Trophoblast cell (in vitro differentiated cells and primary cell): ENCODE measurements around the gene PPIE.
"Not testable (repeated sequence)": the region's sequence is repeated elsewhere in the genome, so short reads cannot be mapped to it uniquely, and the experiment has no call there.

ENCODE experiments used
- DNase-seq, 2 donors: peaks; one replicate each; pipeline ENCODE4 v3.0.0-alpha.2; 2016
- H2AFZ ChIP-seq: 2 replicates; pipeline ENCODE4 v1.6.1; 2013; ENCODE audit warnings: low read length, moderate library complexity, mild to moderate bottlenecking; ENCODE audit not compliant: insufficient read depth, poor library complexity
- H2AK5ac ChIP-seq: 2 replicates; pipeline ENCODE4 v1.6.1; 2013; ENCODE audit warnings: mild to moderate bottlenecking, low read length
- H2BK120ac ChIP-seq: 2 replicates; pipeline ENCODE4 v1.6.1; 2013; ENCODE audit warnings: low read length, mild to moderate bottlenecking, moderate library complexity; ENCODE audit not compliant: insufficient read depth, poor library complexity
- H2BK12ac ChIP-seq: 2 replicates; pipeline ENCODE4 v1.6.1; 2013; ENCODE audit warnings: mild to moderate bottlenecking, low read length, moderate library complexity
- H2BK5ac ChIP-seq: 2 replicates; pipeline ENCODE4 v1.6.1; 2013; ENCODE audit warnings: low read length, low read depth, moderate library complexity, mild to moderate bottlenecking; ENCODE audit not compliant: poor library complexity
- H3K14ac ChIP-seq: 2 replicates; pipeline ENCODE4 v1.6.1; 2013; ENCODE audit warnings: mild to moderate bottlenecking, low read length
- H3K18ac ChIP-seq: 2 replicates; pipeline ENCODE4 v1.6.1; 2013; ENCODE audit warnings: mild to moderate bottlenecking, low read length
- H3K23ac ChIP-seq: 2 replicates; pipeline ENCODE4 v1.6.1; 2013; ENCODE audit warnings: low read length
- H3K27ac ChIP-seq: 2 replicates; pipeline ENCODE4 v1.5.1; 2013; ENCODE audit warnings: low read depth, mild to moderate bottlenecking, inconsistent platforms, low read length, moderate library complexity
- H3K27me3 ChIP-seq: 2 replicates; pipeline ENCODE4 v1.6.1; 2013; ENCODE audit warnings: inconsistent platforms, mild to moderate bottlenecking, low read length, moderate library complexity; ENCODE audit not compliant: insufficient read depth
- H3K36me3 ChIP-seq, 2 experiments: 1 replicate in 1 of 2; 2 replicates in 1 of 2; pipeline ENCODE4 v1.6.1; 2013; ENCODE audit warnings: low read length in 2 of 2, mild to moderate bottlenecking in 2 of 2, moderate library complexity in 1 of 2; ENCODE audit not compliant: insufficient read depth in 2 of 2, control insufficient read depth in 1 of 2
- H3K4ac ChIP-seq: 2 replicates; pipeline ENCODE4 v1.6.1; 2013; ENCODE audit warnings: low read depth, mild to moderate bottlenecking, low read length, moderate library complexity
- H3K4me1 ChIP-seq, 2 experiments: 1 replicate in 1 of 2; 2 replicates in 1 of 2; pipeline ENCODE4 v1.6.1; 2013; ENCODE audit warnings: low read length in 2 of 2, mild to moderate bottlenecking in 2 of 2, moderate library complexity in 1 of 2; ENCODE audit not compliant: insufficient read depth in 2 of 2, control insufficient read depth in 1 of 2
- H3K4me2 ChIP-seq: 2 replicates; pipeline ENCODE4 v1.6.1; 2013; ENCODE audit warnings: inconsistent platforms, mild to moderate bottlenecking, low read length, moderate library complexity
- H3K4me3 ChIP-seq: 2 replicates; pipeline ENCODE4 v1.5.1; 2013; ENCODE audit warnings: mild to moderate bottlenecking, low read depth, low read length, inconsistent platforms
- H3K79me1 ChIP-seq: one replicate; pipeline ENCODE4 v1.6.1; 2013; ENCODE audit warnings: low read length
- H3K79me2 ChIP-seq: 2 replicates; pipeline ENCODE4 v1.6.1; 2013; ENCODE audit warnings: low read length, mild to moderate bottlenecking; ENCODE audit not compliant: control insufficient read depth, insufficient read depth, poor library complexity
- H3K9ac ChIP-seq: 2 replicates; pipeline ENCODE4 v1.6.1; 2013; ENCODE audit warnings: mild to moderate bottlenecking, low read length
- H3K9me3 ChIP-seq: 2 replicates; pipeline ENCODE4 v1.6.1; 2013; ENCODE audit warnings: low read depth, mild to moderate bottlenecking, control low read depth, inconsistent platforms, low read length; ENCODE audit not compliant: insufficient read depth
- H4K12ac ChIP-seq: 2 replicates; pipeline ENCODE4 v1.6.1; 2013; ENCODE audit warnings: low read depth, mild to moderate bottlenecking, low read length, moderate library complexity
- H4K8ac ChIP-seq: 2 replicates; pipeline ENCODE4 v1.6.1; 2013; ENCODE audit warnings: low read depth, mild to moderate bottlenecking, low read length, moderate library complexity
- H4K91ac ChIP-seq: one replicate; pipeline ENCODE4 v1.6.1; 2013; ENCODE audit warnings: low read depth, mild to moderate bottlenecking, low read length, moderate library complexity
- WGBS: extraction: QIAGEN DNeasy Blood & Tissue Kit; methylation state at CpG from one replicate; pipeline ENCODE4 v1.1.7; 2013; ENCODE audit warnings: missing lambda C conversion rate; ENCODE audit not compliant: insufficient read length, insufficient coverage; ENCODE audit errors: extremely low coverage; 5-methylcytosine and 5-hydroxymethylcytosine counted together

The PPIE gene

GRCh38 chr1:39782685-39783084, 44.0 kb downstream of the PPIE start:
- H4K12ac ChIP-seq, H4K8ac ChIP-seq, H3K79me2 ChIP-seq, H2BK5ac ChIP-seq, H2BK12ac ChIP-seq, H3K4ac ChIP-seq, H3K4me2 ChIP-seq, DNase-seq, H3K4me3 ChIP-seq, H3K27ac ChIP-seq, H3K18ac ChIP-seq, H3K9me3 ChIP-seq, H3K4me1 ChIP-seq, H3K14ac ChIP-seq, H3K36me3 ChIP-seq, H2AK5ac ChIP-seq, H2BK120ac ChIP-seq, H2AFZ ChIP-seq, H4K91ac ChIP-seq, H3K23ac ChIP-seq, H3K9ac ChIP-seq, H3K79me1 ChIP-seq: not testable (repeated sequence)
- no CpG with 5 or more reads among the region's 10 CpGs for WGBS
- H3K27me3 ChIP-seq: peaks cover 17% of the 10 kb centered on the region

GRCh38 chr1:39786303-39787107, 47.8 kb downstream of the PPIE start:
- not testable (repeated sequence) for H4K8ac ChIP-seq, H3K4me2 ChIP-seq, H4K91ac ChIP-seq, H3K9ac ChIP-seq, DNase-seq, H2AK5ac ChIP-seq, H4K12ac ChIP-seq, H3K14ac ChIP-seq, H3K23ac ChIP-seq, H2BK12ac ChIP-seq, H3K18ac ChIP-seq, H2AFZ ChIP-seq, H3K4me3 ChIP-seq, H3K9me3 ChIP-seq, H3K36me3 ChIP-seq, H3K79me2 ChIP-seq, H2BK120ac ChIP-seq, H3K27ac ChIP-seq, H2BK5ac ChIP-seq, H3K4me1 ChIP-seq, H3K79me1 ChIP-seq, H3K4ac ChIP-seq
- WGBS: no CpG with 5 or more reads among the region's 12 CpGs
- H3K27me3 ChIP-seq: peaks cover 37% of the 10 kb centered on the region

GRCh38 chr1:39787108-39787375, 48.4 kb downstream of the PPIE start:
- H3K18ac ChIP-seq, H3K4ac ChIP-seq, H3K4me3 ChIP-seq, H4K8ac ChIP-seq, H2BK5ac ChIP-seq, H3K79me1 ChIP-seq, H3K79me2 ChIP-seq, H2BK12ac ChIP-seq, H3K9me3 ChIP-seq, H4K12ac ChIP-seq, H3K27ac ChIP-seq, H2BK120ac ChIP-seq, H2AK5ac ChIP-seq, H3K4me1 ChIP-seq, H3K9ac ChIP-seq, H3K4me2 ChIP-seq, H3K36me3 ChIP-seq, H2AFZ ChIP-seq, H3K14ac ChIP-seq, H4K91ac ChIP-seq, H3K23ac ChIP-seq, DNase-seq: not testable (repeated sequence)
- WGBS: no CpG with 5 or more reads among the region's 5 CpGs
- peaks cover 37% of the 10 kb centered on the region for H3K27me3 ChIP-seq

GRCh38 chr1:39787468-39787867, 48.8 kb downstream of the PPIE start:
- Histone ChIP-seq H3K4ac (no peak overlapping the region), H2BK120ac (no peak overlapping the region), H3K4me2 (no peak overlapping the region), H2BK5ac (no peak overlapping the region), H2AFZ (no peak overlapping the region), H3K27ac (no peak overlapping the region), H4K91ac (no peak overlapping the region), H3K18ac (no peak overlapping the region), H3K9ac (no peak overlapping the region), H3K79me1 (no peaks in the 10 kb centered on the region), H3K36me3 (no peaks in the 10 kb centered on the region), H3K4me1 (peaks cover 0 to 6% of the 10 kb centered on the region in 2 experiments), H2BK12ac (no peak overlapping the region), H3K4me3 (no peak overlapping the region), H3K23ac (no peak overlapping the region), H2AK5ac (no peak overlapping the region), H3K9me3 (peaks cover 5% of the 10 kb centered on the region), H4K12ac (no peak overlapping the region), H3K14ac (no peak overlapping the region), H3K27me3 (peaks cover 37% of the 10 kb centered on the region), H4K8ac (no peak overlapping the region), H3K79me2 (no peaks in the 10 kb centered on the region)
- DNase-seq: no peak
- no CpG with 5 or more reads among the region's 11 CpGs for WGBS
